NOMO-1 treated with DMSO at 0.1 percent for 48 hours (cell line): ENCODE data around the gene PTPRM.
"Not testable (repeated sequence)": the region's sequence is repeated elsewhere in the genome, so short reads cannot be mapped to it uniquely, and the experiment has no call there.

Source experiments
- DNase-seq: peaks from one replicate; lab custom pipeline; 2025; ENCODE audit not compliant: unreplicated experiment; lab: John Stamatoyannopoulos, UW

The PTPRM gene

GRCh38 chr18:7721532-7721931, 154.4 kb downstream of the PTPRM start:
- no peak for DNase-seq

- no peak for DNase-seq
Observed at GRCh38 chr18:7722955-7723354, 155.8 kb downstream of the PTPRM start.

GRCh38 chr18:7723558-7723957, 156.4 kb downstream of the PTPRM start:
- DNase-seq: no peak

- no peak for DNase-seq
Observed at GRCh38 chr18:7725473-7725872, 158.4 kb downstream of the PTPRM start.

GRCh38 chr18:7725897-7726296, 158.8 kb downstream of the PTPRM start:
- DNase-seq: no peak

GRCh38 chr18:7726522-7726921, 159.4 kb downstream of the PTPRM start:
- DNase-seq: no peak

GRCh38 chr18:7727361-7728076, 160.4 kb downstream of the PTPRM start:
- no peak for DNase-seq

GRCh38 chr18:7728297-7728696, 161.2 kb downstream of the PTPRM start:
- no peak for DNase-seq

GRCh38 chr18:7729868-7730267, 162.8 kb downstream of the PTPRM start:
- DNase-seq: no peak

- DNase-seq: no peak
Observed at GRCh38 chr18:7730682-7731081, 163.6 kb downstream of the PTPRM start.

- DNase-seq: no peak
Observed at GRCh38 chr18:7733642-7734041, 166.5 kb downstream of the PTPRM start.

GRCh38 chr18:7735196-7735595, 168.1 kb downstream of the PTPRM start:
- DNase-seq: no peak

- no peak for DNase-seq
Observed at GRCh38 chr18:7735626-7736175, 168.6 kb downstream of the PTPRM start.

GRCh38 chr18:7736526-7736925, 169.4 kb downstream of the PTPRM start:
- not testable (repeated sequence) for DNase-seq

GRCh38 chr18:7737550-7737949, 170.4 kb downstream of the PTPRM start:
- DNase-seq: no peak

- DNase-seq: no peak
Observed at GRCh38 chr18:7740821-7741220, 173.7 kb downstream of the PTPRM start.

GRCh38 chr18:7741640-7742039, 174.5 kb downstream of the PTPRM start:
- no peak for DNase-seq

GRCh38 chr18:7742224-7742623, 175.1 kb downstream of the PTPRM start:
- DNase-seq: no peak

GRCh38 chr18:7743256-7743655, 176.1 kb downstream of the PTPRM start:
- DNase-seq: no peak

- no peak for DNase-seq
Observed at GRCh38 chr18:7746106-7746505, 179.0 kb downstream of the PTPRM start.

- DNase-seq: no peak
Observed at GRCh38 chr18:7748251-7749007, 181.3 kb downstream of the PTPRM start.

- DNase-seq: no peak
Observed at GRCh38 chr18:7749008-7749405, 181.9 kb downstream of the PTPRM start.
